Bronchial epithelial cell (primary cell): Measurements from ENCODE around the gene MYH11. TPM values are rescaled to one million over a fixed set of nuclear protein-coding genes. Genes with fewer than 3 reads are reported as not detected.
A peak's percentile ranks its signal among the peaks of the same experiment; 100 is the strongest.

Source experiments
- DNase-seq: peaks from one replicate; pipeline ENCODE4 v3.0.0-alpha.2; 2010; ENCODE audit warnings: low read depth
- FAIRE-seq: peaks from 2 replicates; lab custom pipeline; 2011; peaks lifted over from hg19 to GRCh38; lab: Jason Lieb, UNC
- H3K27me3 ChIP-seq: 2 replicates; pipeline ENCODE4 v1.5.1; 2011; ENCODE audit warnings: low read length; ENCODE audit not compliant: control insufficient read depth, insufficient read depth
- H3K36me3 ChIP-seq: 2 replicates; pipeline ENCODE4 v1.5.1; 2011; ENCODE audit warnings: low read length; ENCODE audit not compliant: control insufficient read depth, insufficient read depth
- H3K4me3 ChIP-seq: 2 replicates; pipeline ENCODE4 v1.5.1; 2011; ENCODE audit warnings: mild to moderate bottlenecking, low read depth, low read length, control low read depth
- CTCF ChIP-seq: IDR thresholded peaks from 2 replicates; pipeline ENCODE4 v1.5.1; 2011; ENCODE audit warnings: mild to moderate bottlenecking, moderate library complexity, low read length, control low read depth, inconsistent platforms; ENCODE audit not compliant: insufficient read depth, severe bottlenecking
- total RNA-seq: library from RNA; depleted of rRNA; stranded (reverse); fragments of >200 nt; gene quantifications from 2 replicates; pipeline ENCODE4 v1.2.1, GENCODE V29; 2014

Gene MYH11
- total RNA-seq, 1 donor from 2014 or later = under 0.01 TPM

GRCh38 chr16:15749985-15750384 is 106.8 kb downstream of the MYH11 start:
- Histone ChIP-seq H3K36me3 (no peaks in the 10 kb centered on the region), H3K27me3 (no peaks in the 10 kb centered on the region), H3K4me3 (no peak overlapping the region)
- no peak for FAIRE-seq
- TF ChIP-seq CTCF = no peak
- no peak for DNase-seq

- Histone ChIP-seq H3K4me3 (no peak overlapping the region), H3K36me3 (no peaks in the 10 kb centered on the region), H3K27me3 (no peaks in the 10 kb centered on the region)
- no peak for FAIRE-seq
- DNase-seq = no peak
- no peak for TF ChIP-seq CTCF
Observed at GRCh38 chr16:15749371-15749770, 107.5 kb downstream of the MYH11 start.

- Histone ChIP-seq H3K36me3 (no peaks in the 10 kb centered on the region), H3K4me3 (no peak overlapping the region), H3K27me3 (no peaks in the 10 kb centered on the region)
- no peak for TF ChIP-seq CTCF
- FAIRE-seq = no peak
- no peak for DNase-seq
Observed at GRCh38 chr16:15748654-15749053, 108.2 kb downstream of the MYH11 start.

DNA sequence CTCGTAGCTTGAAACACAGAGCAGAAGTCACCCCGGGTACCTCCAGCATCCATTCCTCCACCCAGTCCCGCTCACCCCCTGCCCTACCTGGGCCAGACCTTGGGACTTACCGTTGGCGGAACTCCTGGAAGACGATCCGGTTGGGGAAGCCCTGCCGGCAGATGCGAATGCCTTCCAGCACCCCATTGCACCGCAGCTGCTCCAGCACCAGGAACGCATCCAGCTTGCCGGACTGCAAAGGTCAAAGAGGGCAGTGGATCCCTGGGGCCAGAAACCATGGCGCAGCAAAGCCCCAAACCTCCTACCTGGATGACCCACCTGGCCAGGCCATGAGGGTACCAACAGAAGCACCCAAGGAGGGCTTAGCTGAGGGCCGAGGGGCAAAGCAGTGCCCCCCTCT is 108.9 kb downstream of the MYH11 start:
- H3K36me3 ChIP-seq = no peaks in the 10 kb centered on the region
- no peak overlapping the region for H3K4me3 ChIP-seq
- no peaks in the 10 kb centered on the region for H3K27me3 ChIP-seq
- TF ChIP-seq CTCF = no peak
- DNase-seq (no peak), FAIRE-seq (no peak)

- no peak for TF ChIP-seq CTCF
- FAIRE-seq = peak; percentile 72
Observed at GRCh38 chr16:15746332-15746731, 110.5 kb downstream of the MYH11 start.

GRCh38 chr16:15743657-15744056 is 113.2 kb downstream of the MYH11 start:
- no peak for DNase-seq
- FAIRE-seq = no peak
- Histone ChIP-seq H3K27me3 (no peaks in the 10 kb centered on the region), H3K4me3 (no peak overlapping the region), H3K36me3 (no peaks in the 10 kb centered on the region)
- TF ChIP-seq CTCF = no peak

More at GRCh38 chr16:15746332-15746731, 110.5 kb downstream of the MYH11 start:
- H3K4me3 ChIP-seq = no peak overlapping the region
- H3K36me3 ChIP-seq = no peaks in the 10 kb centered on the region
- H3K27me3 ChIP-seq = no peaks in the 10 kb centered on the region
- no peak for DNase-seq
